RKO (cell line): Measurements from ENCODE around the gene RLF.
A peak's percentile ranks its signal among the peaks of the same experiment; 100 is the strongest.

Source experiments
- DNase-seq: peaks from one replicate; pipeline ENCODE4 v3.0.0-alpha.2; 2016; ENCODE audit warnings: low spot score

RLF gene

GRCh38 chr1:40232444-40232843, 71.3 kb downstream of the RLF start:
- no peak for DNase-seq

GRCh38 chr1:40239626-40240025, 78.4 kb downstream of the RLF start:
- no peak for DNase-seq

GRCh38 chr1:40240390-40240789, 79.2 kb downstream of the RLF start:
- DNase-seq = no peak

DNA sequence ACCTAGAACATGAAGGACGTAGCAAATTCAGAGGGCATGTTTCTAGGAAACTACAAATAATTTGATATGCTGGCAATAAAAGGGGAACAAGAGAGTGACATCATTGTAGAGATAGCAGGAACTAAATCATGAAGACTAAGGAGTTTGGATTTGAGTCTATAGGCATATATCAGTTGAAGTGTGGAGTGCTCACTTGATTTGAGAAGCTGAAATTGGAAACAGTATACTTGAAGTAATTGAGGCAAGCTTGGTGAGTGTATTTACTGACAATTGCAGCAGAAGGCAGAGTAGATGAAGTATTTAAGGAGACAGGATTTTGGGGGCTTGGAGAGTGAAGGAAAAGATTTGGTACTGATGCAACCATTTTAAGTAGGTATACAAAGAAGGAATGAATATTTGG, 80.2 kb downstream of the RLF start:
- no peak for DNase-seq

DNA sequence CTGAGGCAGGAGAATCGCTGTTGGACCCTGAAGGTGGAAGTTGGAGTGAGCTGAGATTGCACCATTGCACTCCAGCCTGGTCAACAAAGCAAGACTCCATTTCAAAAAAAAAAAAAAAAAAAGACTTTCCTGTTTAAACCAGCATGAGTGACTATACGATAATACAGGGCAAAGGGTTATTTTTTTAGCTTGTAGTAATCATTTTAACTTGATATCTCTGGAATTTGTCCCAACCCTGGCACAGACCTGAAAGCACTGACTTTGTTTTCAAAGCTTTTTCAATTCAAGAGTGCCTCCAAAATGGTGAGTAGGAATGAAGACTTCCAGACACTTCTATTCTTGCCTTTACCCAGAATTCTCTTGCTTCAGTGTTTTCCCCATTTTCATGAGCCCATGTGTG, 82.2 kb downstream of the RLF start:
- no peak for DNase-seq

- no peak for DNase-seq
Observed at GRCh38 chr1:40244138-40244744, 83.1 kb downstream of the RLF start.

GRCh38 chr1:40245686-40246085, 84.5 kb downstream of the RLF start:
- no peak for DNase-seq

GRCh38 chr1:40247655-40248054, 86.5 kb downstream of the RLF start, which contains the start of gene TMCO2:
TMCO2 (plus strand) TSS chr1:40247937; CDS start chr1:40247994, 57 bp downstream.
- peak; percentile 20 for DNase-seq

DNA sequence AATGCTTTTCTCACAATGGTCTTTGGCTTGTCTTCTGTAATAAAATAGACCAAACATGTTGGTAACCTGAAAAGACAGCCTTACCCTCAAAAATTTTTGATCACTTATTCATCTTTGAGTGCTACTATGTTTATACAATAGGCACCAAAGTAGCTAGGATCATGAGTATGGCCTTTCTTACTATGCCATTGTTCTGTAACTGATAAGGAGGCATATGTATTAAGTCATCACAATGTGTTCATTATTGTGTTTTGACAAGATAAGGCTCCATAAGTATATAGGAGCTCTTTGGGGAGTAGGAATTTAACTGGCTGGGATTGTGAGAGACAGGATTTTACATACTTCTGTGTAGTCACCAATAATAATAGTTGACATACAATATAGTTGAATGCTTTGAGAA, 87.2 kb downstream of the RLF start:
- DNase-seq = no peak

GRCh38 chr1:40251456-40251855, 90.3 kb downstream of the RLF start:
- no peak for DNase-seq

DNA sequence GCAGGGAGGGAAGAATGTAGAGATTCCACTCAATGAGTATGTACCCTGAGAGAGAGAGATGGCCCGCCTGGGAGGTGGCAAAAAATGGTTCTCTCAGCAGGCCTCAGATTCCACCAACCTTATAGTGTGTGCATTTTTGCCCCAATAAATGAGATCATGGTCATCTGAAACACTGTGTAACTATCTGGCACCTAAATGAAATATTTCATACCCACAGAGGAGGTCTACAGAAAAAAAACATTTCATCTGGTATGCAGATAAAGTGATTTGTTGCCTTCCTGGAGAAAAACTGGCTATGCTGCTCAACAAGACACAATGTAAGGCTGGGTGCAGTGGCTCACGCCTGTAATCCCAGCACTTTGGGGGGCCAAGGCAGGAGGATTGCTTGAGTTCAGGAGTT, 91.4 kb downstream of the RLF start:
- DNase-seq = no peak

DNA sequence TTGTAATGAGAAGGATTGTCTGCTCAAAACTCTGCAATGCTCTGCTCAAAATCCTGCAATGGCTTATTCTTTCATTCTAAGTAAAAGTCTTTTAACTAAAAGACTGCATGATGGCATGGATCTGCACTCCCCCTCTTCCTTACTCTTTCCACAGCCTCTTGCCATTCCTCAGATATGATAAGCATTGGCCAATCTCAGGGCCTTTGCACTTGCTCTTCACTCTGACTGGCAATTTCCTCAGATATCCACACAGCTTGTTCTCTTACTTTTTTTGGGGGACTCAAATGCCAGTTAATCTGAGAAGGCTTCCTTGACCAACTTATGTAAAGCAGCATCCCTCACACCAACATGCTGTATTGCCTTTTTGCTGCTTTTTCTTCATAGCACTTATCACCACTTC, 94.0 kb downstream of the RLF start:
- DNase-seq = no peak

DNA sequence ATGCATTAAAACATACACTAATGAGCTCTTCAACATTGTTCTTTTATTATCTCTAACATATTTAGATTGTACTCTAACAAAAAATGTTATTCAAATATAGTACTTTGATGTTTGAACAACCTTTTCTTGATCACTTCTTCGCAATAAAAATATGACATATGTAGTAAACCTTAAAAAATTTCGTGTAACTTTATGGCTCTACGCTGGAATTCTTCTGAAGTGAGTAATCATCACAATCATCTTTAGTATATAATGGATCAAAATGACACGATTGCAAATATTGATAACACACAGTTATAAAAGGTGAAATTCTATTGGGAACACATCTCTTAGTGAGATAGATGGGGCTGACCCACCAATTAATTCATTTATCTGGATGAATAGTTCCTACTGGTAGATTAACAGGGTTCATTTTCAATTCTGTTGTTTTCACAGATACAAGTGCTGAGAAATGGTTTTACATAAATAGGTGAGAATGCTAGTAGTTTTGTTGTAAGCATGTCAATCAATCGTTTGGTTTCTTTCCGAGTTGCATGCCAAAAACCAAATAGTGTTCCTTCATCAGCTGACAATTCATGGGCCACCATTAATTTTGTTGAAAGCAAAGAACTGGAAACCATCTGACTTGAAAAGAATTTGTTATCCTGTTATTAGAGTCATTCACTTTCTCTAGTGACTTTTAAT, 95.4 kb downstream of the RLF start:
- peak; percentile 54 for DNase-seq

- DNase-seq = peak; percentile 53
Observed at GRCh38 chr1:40257313-40257687, 96.1 kb downstream of the RLF start.

- DNase-seq = peak; percentile 96
Observed at GRCh38 chr1:40257688-40258444, 96.7 kb downstream of the RLF start, which contains the start of gene ZMPSTE24. ZMPSTE24 (plus strand) TSS chr1:40258236; CDS start chr1:40258272, 36 bp downstream.

DNA sequence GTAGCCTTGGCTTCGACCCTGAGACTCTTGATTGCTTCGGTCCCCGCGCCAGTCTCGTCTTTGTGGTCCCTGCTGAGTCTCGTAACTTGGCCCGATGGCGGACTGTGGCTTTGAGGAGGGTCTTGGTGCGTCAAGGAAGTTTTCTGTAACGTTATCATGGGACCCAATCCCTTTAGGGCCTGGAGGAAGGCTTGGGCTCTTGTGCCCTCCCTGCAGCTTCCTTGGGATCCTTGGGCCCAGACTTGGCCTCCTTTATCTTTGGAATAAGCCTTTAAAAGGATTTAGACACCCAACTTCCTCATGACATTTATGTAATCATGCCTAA, 97.2 kb downstream of the RLF start:
- DNase-seq = peak; percentile 34

DNA sequence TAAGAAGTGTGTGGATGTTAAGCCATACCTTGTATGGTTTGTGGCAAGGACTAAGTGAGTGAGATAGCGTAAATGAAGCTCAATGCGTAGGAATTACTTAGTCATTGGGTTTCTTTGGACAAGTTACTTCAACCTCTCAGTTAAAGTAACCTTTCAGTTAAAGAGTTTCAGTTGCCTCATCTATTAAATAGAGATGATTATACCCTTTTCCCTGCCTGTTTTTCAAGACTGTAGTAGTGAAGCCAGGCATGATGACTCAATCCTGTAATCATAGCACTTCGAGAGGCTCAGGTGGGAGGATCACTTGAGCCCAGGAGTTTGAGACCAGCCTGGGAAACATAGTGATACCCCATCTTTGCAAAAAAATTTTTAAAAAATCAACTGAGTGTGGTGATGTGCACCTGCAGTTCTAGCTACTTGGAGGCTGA, 103.2 kb downstream of the RLF start:
- DNase-seq = no peak

DNA sequence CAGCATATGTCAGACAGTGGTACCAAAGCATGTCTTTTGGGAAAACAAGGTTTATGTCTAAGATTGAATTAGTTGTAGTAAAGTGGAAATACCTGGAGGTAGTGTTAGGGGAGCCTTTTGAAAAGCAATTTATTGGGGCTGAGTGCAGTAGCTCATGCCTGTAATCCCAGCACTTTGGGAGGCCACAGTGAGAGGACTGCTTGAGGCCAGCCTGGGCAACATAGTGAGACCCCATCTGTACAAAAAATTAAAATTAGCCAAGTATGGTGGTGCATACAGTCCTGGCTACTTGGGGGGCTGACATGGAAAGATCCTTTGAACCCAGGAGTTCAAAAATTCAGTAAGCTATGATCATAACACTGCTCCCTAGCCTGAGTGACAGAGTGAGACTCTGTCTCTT, 104.1 kb downstream of the RLF start:
- DNase-seq = no peak

- no peak for DNase-seq
Observed at GRCh38 chr1:40265919-40266318, 104.7 kb downstream of the RLF start.

GRCh38 chr1:40266786-40267535, 105.8 kb downstream of the RLF start:
- DNase-seq = no peak

DNA sequence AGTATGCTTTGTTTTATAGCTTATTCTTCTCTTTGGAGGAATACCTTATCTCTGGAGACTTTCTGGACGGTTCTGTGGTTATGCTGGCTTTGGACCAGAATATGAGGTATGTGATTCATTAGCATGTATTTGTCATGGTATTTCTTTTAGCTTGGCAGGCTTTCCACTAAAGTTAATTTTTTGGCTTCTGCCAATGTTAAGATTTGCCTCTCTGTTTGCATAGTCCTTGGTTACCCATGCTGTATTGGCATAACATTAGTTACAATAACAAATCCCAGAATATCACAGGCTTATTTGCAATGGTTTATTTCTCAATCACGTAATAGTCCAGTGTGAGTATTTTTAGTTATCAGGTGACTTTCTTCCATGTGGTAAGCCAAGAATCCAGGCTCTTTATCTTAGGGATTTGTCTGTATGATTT, 106.6 kb downstream of the RLF start:
- peak; percentile 17 for DNase-seq

DNA sequence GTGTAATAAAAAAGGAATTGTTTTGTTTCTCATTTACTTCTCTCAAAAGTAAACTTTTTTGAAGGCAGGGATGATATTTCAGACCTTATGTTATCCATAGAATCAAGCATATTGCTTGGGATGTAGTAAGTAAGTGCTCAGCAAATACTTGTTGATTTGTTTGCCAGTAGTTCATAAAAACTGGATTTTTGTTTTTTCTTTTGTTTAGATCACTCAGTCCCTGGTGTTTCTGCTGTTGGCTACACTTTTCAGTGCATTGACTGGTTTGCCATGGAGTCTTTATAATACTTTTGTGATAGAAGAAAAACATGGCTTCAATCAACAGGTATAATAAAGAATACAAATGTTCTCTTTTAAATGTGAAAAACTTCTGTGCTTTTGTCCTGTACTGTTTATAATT, 107.0 kb downstream of the RLF start:
- no peak for DNase-seq
